GM19372 (cell line): ENCODE data around the gene RNF225.
A peak's percentile ranks its signal among the peaks of the same experiment; 100 is the strongest.
"Not testable (repeated sequence)": the region's sequence is repeated elsewhere in the genome, so short reads cannot be mapped to it uniquely, and the experiment has no call there.

Experiments used
- ATAC-seq: cut with Tn5 transposase; IDR thresholded peaks from one replicate; pipeline ENCODE4 v1.9.1; 2021; ENCODE audit warnings: mild to moderate bottlenecking, low read depth, moderate library complexity; ENCODE audit not compliant: unreplicated experiment

RNF225 gene

DNA sequence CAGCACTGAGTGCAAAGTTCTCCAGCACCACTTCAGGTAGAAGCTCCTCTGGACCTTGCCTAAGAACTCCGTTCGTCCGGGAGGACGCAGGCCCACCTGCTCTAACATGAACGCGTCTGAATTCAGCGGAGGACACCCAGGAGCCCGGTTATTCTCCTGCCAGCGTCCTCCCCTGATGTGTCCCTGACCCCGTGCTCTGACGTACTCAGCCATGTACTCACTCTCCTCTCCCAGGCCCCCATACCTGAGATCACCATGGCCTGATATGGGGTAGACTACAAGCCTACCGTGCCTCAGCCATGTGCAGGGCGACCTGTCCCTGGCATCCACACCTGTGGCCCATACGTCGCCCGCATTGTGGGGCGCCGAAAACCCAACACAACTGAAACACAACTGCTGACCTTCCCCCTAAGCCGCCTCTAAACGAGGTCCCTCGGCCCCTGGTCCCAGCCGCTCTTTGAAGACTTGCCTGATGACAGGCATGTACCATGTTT lies 12.2 kb downstream of the RNF225 start:
- no peak for ATAC-seq

DNA sequence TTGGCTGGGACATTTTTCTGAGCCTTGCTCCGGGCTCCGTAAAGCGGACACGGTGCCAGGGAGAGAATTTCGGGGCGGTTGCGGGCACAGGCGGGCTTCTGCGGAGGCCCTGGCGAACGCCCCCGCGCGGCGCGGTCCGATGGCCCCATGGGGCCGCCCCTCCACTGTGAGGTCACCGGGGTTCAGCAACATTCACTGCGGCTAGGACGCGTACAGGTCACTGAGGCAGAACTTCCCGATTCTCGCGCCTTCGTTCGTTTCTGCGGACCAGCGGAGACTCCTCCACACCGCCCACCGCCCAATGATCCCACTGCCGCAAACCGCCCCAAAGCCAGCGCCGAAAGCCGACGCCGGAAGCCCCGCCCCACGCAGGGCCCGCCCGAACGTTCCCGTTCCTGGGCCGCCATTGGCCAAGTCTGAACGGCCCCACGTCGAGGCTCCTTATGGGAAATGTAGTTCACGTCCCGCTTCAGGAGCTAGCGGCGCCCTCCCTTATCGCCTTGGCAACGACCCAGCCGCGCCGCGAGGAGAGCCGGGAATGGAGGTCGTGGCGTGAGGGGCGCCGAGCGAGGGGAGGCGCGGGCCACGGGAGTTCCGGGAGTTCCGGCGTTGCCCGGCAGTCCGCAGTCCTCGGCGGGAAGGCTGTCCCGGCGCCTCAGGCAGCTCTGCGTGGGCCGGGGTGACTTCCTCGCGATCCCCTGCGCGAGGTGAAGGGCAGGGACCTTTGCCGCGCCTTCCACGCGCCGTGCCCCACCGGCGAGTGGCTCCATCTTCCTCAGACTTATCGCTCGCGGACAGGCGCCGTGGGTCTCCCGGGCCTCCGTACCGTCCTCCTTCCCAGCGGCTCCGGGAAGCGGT lies 12.9 kb downstream of the RNF225 start, which contains the start of gene ZNF584:
TSS of gene ZNF584 (plus strand) at position 498 of the 858 bp plus-strand sequence. CDS start 499 bp downstream, outside the sequence.
- ATAC-seq: peak; percentile 95

DNA sequence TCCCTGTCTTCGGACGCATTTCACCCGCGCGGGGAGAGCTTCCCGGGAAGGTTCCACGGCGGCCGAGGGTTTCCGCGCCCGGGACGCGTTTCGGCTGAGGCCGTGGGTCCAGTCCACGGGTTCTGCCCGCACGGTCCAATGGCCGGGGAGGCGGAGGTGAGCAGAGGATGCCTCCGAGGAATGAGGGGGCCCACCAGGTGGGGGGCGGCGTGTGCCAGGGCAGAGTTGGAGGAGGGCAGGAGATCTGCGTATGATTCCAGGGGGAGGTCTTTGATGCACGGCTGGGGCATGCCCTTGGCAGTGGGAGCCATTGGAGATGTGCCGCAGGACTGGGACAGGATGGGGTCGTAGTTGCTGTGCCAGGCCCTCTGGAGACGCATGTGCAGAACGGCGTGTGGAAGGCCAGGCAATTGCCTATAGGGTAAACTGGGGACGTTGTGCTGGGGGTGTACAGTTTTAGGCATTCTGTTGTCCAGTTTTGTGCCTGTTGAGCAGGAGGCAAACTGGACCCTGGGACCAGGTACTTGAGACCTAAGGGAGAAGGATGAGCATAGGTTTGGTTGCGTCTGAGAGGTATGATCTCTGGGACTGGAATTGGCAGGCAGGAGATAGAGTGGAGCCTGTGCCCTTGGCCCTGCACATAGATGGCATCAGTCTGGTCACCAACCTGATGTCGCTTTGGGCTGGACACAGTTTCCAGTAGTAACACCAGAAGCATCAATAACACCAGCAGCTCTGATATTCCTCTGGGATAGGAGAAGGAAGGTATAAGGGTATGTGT lies 13.7 kb downstream of the RNF225 start:
- no peak for ATAC-seq

DNA sequence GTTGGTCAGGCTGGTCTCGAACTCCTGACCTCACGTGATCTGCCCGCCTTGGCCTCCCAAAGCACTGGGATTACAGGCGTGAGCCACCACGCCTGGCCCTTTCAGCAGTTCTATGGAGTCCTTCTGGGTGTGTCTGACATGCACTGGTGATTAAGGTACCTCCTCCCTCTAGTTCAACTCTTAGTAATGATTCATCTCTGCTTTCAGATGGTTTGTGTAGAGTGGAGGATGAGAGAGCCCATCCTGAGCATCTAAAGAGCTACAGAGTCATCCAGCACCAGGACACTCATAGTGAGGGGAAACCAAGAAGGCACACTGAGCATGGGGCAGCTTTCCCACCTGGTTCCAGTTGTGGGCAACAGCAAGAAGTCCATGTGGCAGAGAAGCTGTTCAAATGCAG lies 21.1 kb downstream of the RNF225 start:
- ATAC-seq: no peak

DNA sequence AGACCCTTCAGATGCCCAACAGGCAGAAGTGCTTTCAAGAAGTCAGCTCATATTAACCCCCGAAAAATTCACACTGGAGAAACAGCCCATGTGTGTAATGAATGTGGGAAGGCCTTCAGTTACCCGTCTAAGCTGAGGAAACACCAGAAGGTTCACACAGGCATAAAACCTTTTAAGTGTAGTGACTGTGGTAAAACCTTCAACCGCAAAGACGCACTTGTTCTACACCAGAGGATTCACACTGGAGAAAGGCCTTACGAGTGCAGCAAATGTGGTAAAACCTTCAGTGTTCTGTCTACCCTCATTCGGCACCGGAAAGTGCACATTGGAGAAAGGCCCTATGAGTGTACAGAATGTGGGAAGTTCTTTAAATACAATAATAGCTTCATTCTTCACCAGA lies 21.6 kb downstream of the RNF225 start:
- ATAC-seq: no peak

DNA sequence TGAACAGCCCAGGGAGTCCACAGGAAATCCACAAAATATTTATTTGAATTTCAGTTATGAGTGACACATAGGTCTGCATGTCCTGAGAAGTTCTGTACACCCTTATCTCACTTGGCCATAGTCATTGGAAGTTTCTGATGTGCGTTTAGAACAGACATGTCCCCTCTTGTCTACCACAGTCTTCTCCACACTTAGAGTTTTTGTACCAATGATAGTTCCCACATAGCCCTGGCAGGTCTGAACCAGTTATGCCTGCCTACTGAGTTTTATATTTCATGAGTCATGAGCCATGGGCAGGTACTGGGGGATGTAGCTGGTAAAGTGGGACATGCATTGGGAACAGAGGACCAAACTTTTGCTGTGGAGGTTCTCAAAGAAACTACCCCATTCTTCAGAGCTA lies 33.2 kb downstream of the RNF225 start:
- ATAC-seq: no peak

DNA sequence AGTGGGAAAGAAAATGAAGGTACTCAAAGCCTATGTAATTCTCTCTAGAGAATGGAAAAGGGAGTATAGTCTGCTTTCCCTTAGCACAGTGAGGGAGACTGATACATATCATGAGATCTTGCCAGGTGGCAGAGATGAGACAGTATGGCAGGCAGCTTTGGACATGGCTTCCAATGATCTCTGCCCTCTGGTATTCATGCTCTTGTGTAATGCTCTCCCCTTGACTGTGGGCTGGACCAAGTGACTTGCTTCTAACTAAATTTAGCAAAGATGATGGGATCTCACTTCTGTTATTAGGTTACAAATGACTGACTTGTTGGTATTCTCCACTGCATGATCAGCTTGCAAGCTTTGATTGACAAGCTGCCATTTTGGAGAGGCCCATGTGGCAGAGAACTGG lies 34.3 kb downstream of the RNF225 start:
- ATAC-seq: no peak

DNA sequence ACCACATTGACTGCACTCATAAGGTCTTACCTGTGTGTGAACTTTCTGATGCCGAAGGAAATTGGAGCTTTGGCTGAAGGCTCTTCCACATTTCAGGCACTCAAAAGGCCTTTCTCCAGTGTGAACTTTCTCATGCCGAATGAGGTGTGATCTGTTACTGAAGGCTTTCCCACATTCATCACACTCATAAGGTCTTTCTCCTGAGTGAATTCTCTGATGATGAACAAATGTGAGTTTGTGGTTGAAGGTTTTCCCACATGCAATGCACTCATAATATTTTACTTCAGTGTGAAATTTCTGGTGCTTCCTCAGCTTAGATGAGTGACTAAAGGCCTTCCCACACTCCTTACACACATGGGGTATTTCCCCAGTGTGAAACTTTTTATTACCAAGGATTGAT lies 38.8 kb downstream of the RNF225 start:
- ATAC-seq: no peak

DNA sequence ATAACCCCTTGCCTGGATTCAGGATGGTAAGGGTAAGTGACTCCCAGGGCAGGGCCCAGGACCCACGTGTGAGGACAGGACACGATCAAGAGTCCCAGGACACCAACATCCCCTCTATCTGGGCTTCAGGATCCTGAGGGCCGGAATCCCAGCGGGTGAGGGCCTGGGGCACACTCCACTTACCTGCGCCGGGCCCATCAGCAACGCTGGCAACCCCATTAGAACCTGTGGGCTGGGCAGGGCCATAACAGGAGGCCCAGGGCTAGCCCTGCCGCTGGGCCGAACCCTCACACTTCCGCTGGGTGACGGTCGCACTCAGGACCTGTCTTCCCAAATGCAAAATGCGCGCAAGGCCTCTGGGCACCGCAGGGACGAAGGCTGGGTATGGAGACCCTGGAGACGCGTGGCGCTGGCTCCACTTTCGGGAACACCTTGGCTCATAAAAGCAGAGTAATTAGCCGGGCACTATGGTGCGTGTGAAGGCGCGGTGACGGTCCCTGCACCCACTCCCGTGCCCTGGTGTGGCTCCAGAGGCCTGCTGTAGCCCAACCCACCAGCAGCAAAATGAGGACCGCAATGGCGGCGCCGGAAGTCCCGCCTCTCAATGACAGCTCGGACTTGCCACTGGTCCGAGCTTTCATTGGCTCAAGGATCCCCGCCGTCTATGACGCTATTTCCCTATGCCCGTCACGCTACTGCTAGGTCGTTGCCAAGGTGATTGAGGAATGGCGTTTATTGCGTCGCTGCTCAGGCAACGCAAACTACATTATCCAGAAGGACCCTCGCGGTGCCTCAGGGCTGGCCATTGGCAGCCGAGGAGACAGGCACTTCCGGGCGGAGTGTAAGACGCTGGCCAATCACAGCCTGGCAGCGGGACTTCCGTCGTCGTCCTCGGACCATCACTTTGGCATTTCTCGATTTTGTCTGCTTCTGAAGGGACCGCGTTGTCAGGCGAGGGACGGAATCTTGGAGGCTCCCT lies 44.4 kb downstream of the RNF225 start, which contains the start of gene ZNF132:
TSS of gene ZNF132 (minus strand) at position 578 of the 979 bp plus-strand sequence. CDS start at position 246, 332 bp downstream.
- ATAC-seq: peak; percentile 95

DNA sequence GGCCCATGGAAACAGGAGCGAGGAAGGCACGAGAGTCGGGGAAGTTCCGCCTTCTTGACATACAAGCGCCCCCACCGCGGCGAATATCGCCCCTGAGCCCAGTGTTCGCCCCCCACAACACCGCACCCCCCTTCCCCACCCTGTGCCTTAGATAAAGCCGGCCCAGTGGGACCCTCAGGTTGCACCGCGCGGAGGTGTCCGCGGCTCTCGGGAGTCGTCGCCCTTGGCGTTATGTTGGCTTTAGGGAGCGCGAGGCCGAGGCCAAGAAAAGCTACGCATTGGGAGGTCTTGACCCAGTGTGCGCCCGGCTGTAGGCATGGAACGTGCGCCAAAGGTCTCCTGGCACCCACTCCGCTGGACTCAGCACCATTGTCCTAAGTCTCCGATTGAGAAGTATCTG lies 45.1 kb downstream of the RNF225 start:
- no peak for ATAC-seq

DNA sequence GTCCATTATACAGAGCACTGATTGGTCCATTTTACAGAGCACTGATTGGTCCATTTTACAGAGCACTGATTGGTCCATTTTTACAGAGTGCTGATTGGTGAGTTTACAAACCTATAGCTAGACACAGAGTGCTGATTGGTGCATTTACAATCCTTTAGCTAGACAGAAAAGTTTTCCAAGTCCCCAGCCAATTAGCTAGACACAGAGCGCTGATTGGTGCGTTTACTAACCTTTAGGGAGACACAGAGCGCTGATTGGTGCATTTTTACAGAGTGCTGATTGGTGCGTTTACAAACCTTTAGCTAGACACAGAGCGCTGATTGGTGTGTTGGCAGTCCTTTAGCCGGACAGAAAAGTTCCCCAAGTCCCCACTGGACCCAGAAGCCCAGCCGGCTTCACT lies 47.5 kb downstream of the RNF225 start:
- not testable (repeated sequence) for ATAC-seq
